ENCODE measurements around the gene TSGA10IP. TPM values are rescaled to one million over a fixed set of nuclear protein-coding genes. Genes with fewer than 3 reads are reported as not detected.

The TSGA10IP gene
- total and polyA plus RNA-seq, 12 donors: 0.01 TPM; not detected in 11

DNA sequence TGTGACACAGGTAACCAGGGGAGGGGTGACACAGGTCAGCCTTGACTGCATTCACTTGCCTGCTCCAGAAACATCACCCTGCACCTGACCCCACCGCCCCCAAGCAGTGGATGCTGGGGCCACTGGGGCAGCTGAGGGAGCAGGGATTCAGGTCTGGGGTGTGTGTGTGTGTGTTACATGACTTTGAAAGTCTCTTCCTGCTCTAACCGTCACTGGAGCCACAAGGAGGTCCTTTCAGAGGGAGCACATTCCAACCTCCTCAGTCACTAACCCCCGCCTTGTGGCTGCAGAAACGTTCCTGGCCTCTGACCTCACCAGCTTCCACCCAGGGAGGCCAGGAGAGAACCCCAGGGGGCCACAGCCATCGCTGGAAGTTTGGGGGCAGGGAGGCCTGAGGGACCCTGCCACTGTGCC lies 42.2 kb upstream of the TSGA10IP start:
- DNase-seq (no peak), ATAC-seq (no peak)
- no peak for TF ChIP-seq CTCF (IDR thresholded peaks at IDR 0.05)
- H3K27ac ChIP-seq: no peak overlapping the region
- no peak overlapping the region for H3K4me3 ChIP-seq
- 31 to 34% methylated on average over 5 of the region's 5 CpGs for WGBS, 2 donors
- no peaks in the 10 kb centered on the region for H3K36me3 ChIP-seq
- H3K27me3 ChIP-seq: peaks cover 0 to 9% (median 4%) of the 10 kb centered on the region in 7 donors
- peaks cover 6 to 25% (median 17%) of the 10 kb centered on the region in 9 donors for H3K4me1 ChIP-seq
- intact Hi-C loops (cut with DNase I): no loop called here
- H3K9me3 ChIP-seq: no peaks in the 10 kb centered on the region

DNA sequence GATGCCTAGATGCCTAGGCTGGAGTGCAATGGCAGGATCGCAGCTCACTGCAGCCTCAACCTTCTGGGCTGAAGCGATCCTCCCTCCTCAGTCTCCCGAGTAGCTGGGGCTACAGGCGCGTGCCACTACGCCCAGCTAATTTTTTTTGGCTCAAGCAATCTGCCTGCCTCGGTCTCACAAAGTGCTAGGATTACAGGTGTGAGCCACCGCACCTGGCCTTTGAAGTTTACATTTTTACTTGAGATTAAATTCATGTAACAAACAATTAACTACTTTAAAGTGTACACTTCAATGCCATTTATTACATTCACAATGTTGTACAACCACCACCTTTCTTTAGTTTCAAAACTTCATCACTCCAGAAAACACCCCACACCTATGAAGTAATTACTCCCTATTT lies 41.6 kb upstream of the TSGA10IP start:
- Histone ChIP-seq H3K4me1 (peaks cover 6 to 21% (median 13%) of the 10 kb centered on the region in 9 donors), H3K9me3 (no peaks in the 10 kb centered on the region), H3K27me3 (peaks cover 0 to 9% (median 4%) of the 10 kb centered on the region in 7 donors), H3K36me3 (no peaks in the 10 kb centered on the region), H3K27ac (no peak overlapping the region), H3K4me3 (no peak overlapping the region)
- WGBS, 2 donors: 81 to 88% methylated on average over 8 of the region's 8 CpGs
- intact Hi-C loops (cut with DNase I): no loop called here
- no peak for ATAC-seq
- no peak for TF ChIP-seq CTCF (IDR thresholded peaks at IDR 0.05)
- no peak for DNase-seq

DNA sequence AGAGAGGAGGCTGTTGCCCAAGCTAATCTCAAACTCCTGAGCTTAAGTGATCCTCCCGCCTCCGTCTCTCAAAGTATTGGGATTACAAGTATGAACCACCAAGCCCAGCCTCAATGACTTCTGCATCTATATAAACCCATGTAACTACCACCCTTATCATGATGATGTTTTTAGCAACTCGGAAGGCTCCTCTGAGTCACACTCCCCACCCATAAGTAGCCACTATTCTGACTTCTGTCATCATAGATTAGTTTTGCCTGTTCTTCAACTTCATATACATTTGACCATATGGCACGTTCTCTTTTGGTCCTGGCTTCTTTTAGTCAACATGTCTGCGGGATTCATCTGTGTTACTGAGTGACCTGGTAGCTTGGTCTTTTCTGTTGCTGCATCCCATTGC lies 38.7 kb upstream of the TSGA10IP start:
- no peaks in the 10 kb centered on the region for H3K27me3 ChIP-seq
- no peaks in the 10 kb centered on the region for H3K36me3 ChIP-seq
- intact Hi-C loops (cut with DNase I): no loop called here
- H3K27ac ChIP-seq: no peak overlapping the region
- ATAC-seq (no peak), DNase-seq (no peak)
- no peaks in the 10 kb centered on the region for H3K9me3 ChIP-seq
- no peak overlapping the region for H3K4me3 ChIP-seq
- WGBS, 2 donors: 83 to 84% methylated on average over 5 of the region's 5 CpGs
- peaks cover 3 to 8% (median 5%) of the 10 kb centered on the region in 9 donors for H3K4me1 ChIP-seq
- TF ChIP-seq CTCF (IDR thresholded peaks at IDR 0.05): no peak

DNA sequence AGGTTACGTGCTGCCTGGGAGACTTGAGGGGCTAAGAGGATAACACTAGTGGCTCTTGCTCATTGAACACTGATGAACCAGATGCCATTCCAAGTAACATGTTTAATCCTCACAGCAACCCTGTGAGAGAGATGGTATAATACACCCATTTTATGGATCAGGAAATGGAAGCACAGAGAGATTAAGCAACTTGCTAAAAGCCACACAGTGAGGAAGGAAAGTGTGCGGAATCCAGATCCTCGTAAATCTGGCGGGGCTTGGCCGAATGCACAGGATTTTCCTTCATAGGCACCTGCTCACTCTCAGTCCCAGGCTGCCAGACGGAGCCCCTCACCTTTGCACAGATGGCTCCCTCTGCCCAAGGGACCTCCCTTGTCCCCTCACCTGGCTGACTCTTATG lies 37.4 kb upstream of the TSGA10IP start:
- no peaks in the 10 kb centered on the region for H3K27me3 ChIP-seq
- no peak overlapping the region for H3K4me3 ChIP-seq
- 83 to 85% methylated on average over 6 of the region's 6 CpGs for WGBS, 2 donors
- DNase-seq (no peak), ATAC-seq (no peak)
- H3K27ac ChIP-seq: no peak overlapping the region
- H3K4me1 ChIP-seq: peaks cover 8 to 17% (median 13%) of the 10 kb centered on the region in 9 donors
- no peak for TF ChIP-seq CTCF (IDR thresholded peaks at IDR 0.05)
- intact Hi-C loops (cut with DNase I): no loop called here
- H3K9me3 ChIP-seq: no peaks in the 10 kb centered on the region
- H3K36me3 ChIP-seq: no peaks in the 10 kb centered on the region
